ENCODE measurements around the gene ADCY1. TPM values are rescaled to one million over a fixed set of nuclear protein-coding genes. Genes with fewer than 3 reads are reported as not detected.

Gene ADCY1
- total and polyA plus RNA-seq, 2 donors (not counting 3 experiments of a cell fraction or from before 2014, with no cell fraction given) = 0.52 to 1.6 TPM

GRCh38 chr7:45591101-45591906 is 17.1 kb downstream of the ADCY1 start:
- POLR2A ChIA-PET = no interaction called here
- H3K27ac ChIP-seq (ENCODE audit: insufficient read depth, low read depth, low read length) = no peak overlapping the region
- no peak for FAIRE-seq

GRCh38 chr7:45592230-45592991 is 18.2 kb downstream of the ADCY1 start:
- POLR2A ChIA-PET = no interaction called here
- TF ChIP-seq CTCF (IDR thresholded peaks at IDR 0.05; ENCODE audit: extremely low read depth in 1 of 2, insufficient read depth in 1 of 2, low read depth in 1 of 2, low read length in 2 of 2) (no peak), GATA2 (IDR thresholded peaks at IDR 0.05; ENCODE audit: insufficient read depth, insufficient read length, low read depth, low read length) (no peak), EZH2 (IDR thresholded peaks at IDR 0.05; ENCODE audit: borderline replicate concordance, low read depth, low read length, severe bottlenecking) (no peak), MAX (IDR thresholded peaks at IDR 0.05; ENCODE audit: insufficient read depth, insufficient read length) (no peak), MYC (IDR thresholded peaks at IDR 0.05; ENCODE audit: low read depth, low read length) (no peak), POLR2A (IDR thresholded peaks at IDR 0.05; ENCODE audit: low read depth, low read length) (no peak), FOS (IDR thresholded peaks at IDR 0.05; ENCODE audit: borderline replicate concordance, insufficient read depth, low read length) (no peak), POLR2AphosphoS5 (IDR thresholded peaks at IDR 0.05; ENCODE audit: insufficient read depth, low read depth, low read length) (no peak), JUN (IDR thresholded peaks at IDR 0.05; ENCODE audit: borderline replicate concordance, insufficient read depth, insufficient read length, low read depth) (no peak)
- H3K79me2 ChIP-seq (ENCODE audit: control insufficient read depth, insufficient read depth, low read length) = no peaks in the 10 kb centered on the region
- H3K4me2 ChIP-seq (ENCODE audit: insufficient read depth, low read length) = no peak overlapping the region
- no peak overlapping the region for H3K27ac ChIP-seq (ENCODE audit: insufficient read depth, low read depth, low read length)
- no peak overlapping the region for H3K4me3 ChIP-seq (replicated peaks in 1 of 3; ENCODE audit: insufficient read depth in 1 of 3, low read depth in 1 of 3, low read length in 3 of 3)
- no peaks in the 10 kb centered on the region for H3K9me3 ChIP-seq (replicated peaks; ENCODE audit: control insufficient read depth, insufficient read depth, low read length)
- H3K9ac ChIP-seq (replicated peaks; ENCODE audit: extremely low read depth, insufficient read depth, low read length) = no peak overlapping the region
- H3K27me3 ChIP-seq (ENCODE audit: control insufficient read depth in 2 of 2, insufficient read depth in 2 of 2, low read length in 2 of 2) = no peaks in the 10 kb centered on the region
- no peaks in the 10 kb centered on the region for H3K9me1 ChIP-seq (replicated peaks; ENCODE audit: control insufficient read depth, extremely low read depth, insufficient read depth, low read length)
- DNase-seq (ENCODE audit: low read depth, low spot score) = no peak
- H2AFZ ChIP-seq (ENCODE audit: low read depth, low read length) = no peak overlapping the region
- no peak for FAIRE-seq
- intact Hi-C loops (cut with micrococcal nuclease) = no loop called here
- CTCF ChIA-PET = no interaction called here
- no peaks in the 10 kb centered on the region for H3K4me1 ChIP-seq (ENCODE audit: control insufficient read depth, extremely low read depth, insufficient read depth, low read length)
- H4K20me1 ChIP-seq (replicated peaks; ENCODE audit: control insufficient read depth, extremely low read depth, insufficient read depth, low read length) = no peaks in the 10 kb centered on the region
- dilution Hi-C loops (cut with MboI; ENCODE audit: extremely low pct_ligation_motif_present, low sequenced_read_pairs) = no loop called here
- H3K36me3 ChIP-seq (ENCODE audit: control insufficient read depth in 2 of 2, extremely low read depth in 1 of 2, insufficient read depth in 2 of 2, low read length in 2 of 2) = no peaks in the 10 kb centered on the region
- no TSS peak for BruUV-seq (replicated peaks)

More at GRCh38 chr7:45591101-45591906, 17.1 kb downstream of the ADCY1 start:
- H4K20me1 ChIP-seq (replicated peaks; ENCODE audit: control insufficient read depth, extremely low read depth, insufficient read depth, low read length) = no peaks in the 10 kb centered on the region
- H3K36me3 ChIP-seq (ENCODE audit: control insufficient read depth in 2 of 2, extremely low read depth in 1 of 2, insufficient read depth in 2 of 2, low read length in 2 of 2) = no peaks in the 10 kb centered on the region
- no peak overlapping the region for H3K4me2 ChIP-seq (ENCODE audit: insufficient read depth, low read length)
- CTCF ChIA-PET = no interaction called here
- no peak overlapping the region for H3K4me3 ChIP-seq (replicated peaks in 1 of 3; ENCODE audit: insufficient read depth in 1 of 3, low read depth in 1 of 3, low read length in 3 of 3)
- H3K27me3 ChIP-seq (ENCODE audit: control insufficient read depth in 2 of 2, insufficient read depth in 2 of 2, low read length in 2 of 2) = no peaks in the 10 kb centered on the region
- no peak overlapping the region for H3K9ac ChIP-seq (replicated peaks; ENCODE audit: extremely low read depth, insufficient read depth, low read length)
- no peak for DNase-seq (ENCODE audit: low read depth, low spot score)
- intact Hi-C loops (cut with micrococcal nuclease) (no loop called here), dilution Hi-C loops (cut with MboI; ENCODE audit: extremely low pct_ligation_motif_present, low sequenced_read_pairs) (no loop called here)
- BruUV-seq (replicated peaks) = no TSS peak
- H3K79me2 ChIP-seq (ENCODE audit: control insufficient read depth, insufficient read depth, low read length) = no peaks in the 10 kb centered on the region
- TF ChIP-seq GATA2 (IDR thresholded peaks at IDR 0.05; ENCODE audit: insufficient read depth, insufficient read length, low read depth, low read length) (no peak), POLR2A (IDR thresholded peaks at IDR 0.05; ENCODE audit: low read depth, low read length) (no peak)
- H3K9me3 ChIP-seq (replicated peaks; ENCODE audit: control insufficient read depth, insufficient read depth, low read length) = no peaks in the 10 kb centered on the region
- H3K4me1 ChIP-seq (ENCODE audit: control insufficient read depth, extremely low read depth, insufficient read depth, low read length) = no peaks in the 10 kb centered on the region
- H3K9me1 ChIP-seq (replicated peaks; ENCODE audit: control insufficient read depth, extremely low read depth, insufficient read depth, low read length) = no peaks in the 10 kb centered on the region
- H2AFZ ChIP-seq (ENCODE audit: low read depth, low read length) = no peak overlapping the region

Measured in endothelial cell of umbilical vein (primary cell).